HG03521 (cell line): ENCODE results near the gene RNF6.
A peak's percentile ranks its signal among the peaks of the same experiment; 100 is the strongest.

Experiments used
- ATAC-seq: cut with Tn5 transposase; IDR thresholded peaks from one replicate; pipeline ENCODE4 v1.9.1; 2021; ENCODE audit warnings: mild to moderate bottlenecking, moderate library complexity; ENCODE audit not compliant: unreplicated experiment

The RNF6 gene

DNA sequence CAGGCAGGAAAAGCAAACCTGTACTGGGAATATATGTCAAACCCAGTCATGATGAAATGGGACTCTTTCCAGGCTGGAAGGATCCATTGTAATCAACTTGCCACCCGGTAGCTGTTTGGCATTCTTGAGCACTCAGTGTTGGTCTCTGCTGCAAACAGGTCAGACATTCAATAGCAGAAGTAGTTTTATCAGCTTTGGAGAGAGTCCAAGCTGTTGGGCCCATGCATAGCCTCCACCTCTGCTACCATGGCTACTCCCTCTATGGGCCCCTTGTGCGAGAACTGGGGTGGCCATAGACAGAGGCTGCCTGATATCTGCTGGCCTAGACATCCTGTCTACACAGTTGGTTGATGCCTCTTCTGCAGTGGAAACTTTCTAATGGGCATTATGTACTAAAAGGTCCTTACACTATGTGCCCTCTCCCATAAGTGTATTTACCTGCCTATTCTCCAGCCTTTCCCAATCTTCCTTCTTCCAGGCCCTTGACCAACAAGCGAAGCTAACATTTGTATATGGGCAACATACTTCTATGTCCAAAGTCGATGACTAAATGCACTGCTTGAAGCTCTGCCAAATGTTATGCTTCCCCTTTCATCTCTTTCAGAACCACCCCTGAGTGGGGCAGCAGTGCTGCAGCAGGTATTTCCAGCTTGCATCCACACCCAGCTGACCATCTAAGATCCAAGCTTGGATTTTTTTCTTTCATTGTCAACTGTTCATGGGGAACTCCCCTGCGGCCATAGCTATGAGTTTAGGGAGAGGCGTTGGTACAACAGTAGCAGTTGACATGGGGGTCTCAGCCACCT lies 5.3 kb upstream of the RNF6 start:
- no peak for ATAC-seq

- no peak for ATAC-seq
Measured at GRCh38 chr13:26225896-26226617, 3.9 kb upstream of the RNF6 start.

- ATAC-seq, result peak; percentile 39
Measured at GRCh38 chr13:26222520-26223046, 469 bp upstream of the RNF6 start.

DNA sequence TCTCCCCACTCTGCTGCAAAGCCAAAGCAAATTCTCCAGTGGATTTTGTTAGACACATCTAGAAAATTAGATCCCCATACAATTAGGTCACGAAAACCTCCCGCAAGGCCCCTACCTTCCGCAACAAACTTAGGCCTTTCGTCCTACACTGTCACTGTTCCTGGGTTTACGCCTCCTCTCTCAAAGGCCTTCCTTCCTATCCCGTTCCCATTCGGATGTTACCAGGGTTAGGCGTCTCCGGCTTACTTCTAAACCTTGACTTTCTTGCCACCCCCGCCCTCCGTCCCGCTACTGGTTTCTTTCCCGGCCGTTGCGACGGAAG lies 754 bp downstream of the RNF6 start:
- ATAC-seq, result no peak

GRCh38 chr13:26220575-26220974 lies 1.5 kb downstream of the RNF6 start:
- no peak for ATAC-seq

DNA sequence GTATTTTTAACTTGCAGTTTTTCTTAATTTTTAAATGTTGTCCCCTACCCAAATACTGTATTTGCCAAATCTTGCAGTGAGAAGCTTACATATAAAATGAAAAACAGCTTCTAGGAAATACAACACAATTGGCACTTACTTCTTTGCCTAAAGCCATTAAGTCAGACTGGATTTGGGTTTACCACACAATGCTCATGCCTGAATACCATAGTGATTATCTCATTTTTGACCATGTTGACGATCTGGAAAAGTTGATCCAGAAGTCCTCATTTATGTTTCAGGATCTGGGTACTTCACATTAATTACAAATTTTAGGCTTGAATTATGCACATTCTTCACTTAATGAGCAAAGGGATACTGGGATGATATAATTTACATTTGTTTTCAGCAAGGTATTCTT lies 2.4 kb downstream of the RNF6 start:
- no peak for ATAC-seq

- ATAC-seq, result no peak
Measured at GRCh38 chr13:26216042-26216441, 6.1 kb downstream of the RNF6 start.

GRCh38 chr13:26213982-26214381 lies 8.1 kb downstream of the RNF6 start:
- ATAC-seq, result no peak

- ATAC-seq, result no peak
Measured at GRCh38 chr13:26213345-26213744, 8.8 kb downstream of the RNF6 start.

GRCh38 chr13:26208287-26208686 lies 13.8 kb downstream of the RNF6 start:
- ATAC-seq, result no peak

DNA sequence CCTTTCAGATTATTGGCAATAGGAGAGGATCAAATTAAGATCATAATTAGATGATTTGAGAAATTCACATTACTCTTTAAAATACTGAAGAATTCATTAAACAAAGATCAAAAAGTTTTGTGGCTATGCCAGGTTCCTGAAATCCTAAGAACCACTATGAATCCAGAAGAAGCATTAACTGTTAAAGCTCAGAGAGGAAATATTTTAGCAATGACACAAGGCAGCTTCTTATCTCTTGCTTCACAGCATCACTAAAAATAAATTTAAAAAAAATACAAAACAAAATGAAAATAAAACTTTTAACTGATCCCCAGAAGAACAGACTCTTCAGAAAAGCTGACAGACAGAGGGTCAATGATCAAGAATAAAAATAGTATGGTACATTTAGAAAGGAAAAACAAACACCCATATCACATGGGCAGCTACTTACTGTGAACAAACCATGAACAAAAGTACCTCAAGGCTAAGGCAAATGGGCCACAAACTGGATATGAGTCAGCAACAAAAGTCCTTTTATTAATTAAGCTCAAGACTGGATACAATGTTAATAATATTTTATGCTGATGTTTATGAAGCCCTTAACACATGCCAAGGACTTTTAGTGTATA lies 19.6 kb downstream of the RNF6 start:
- ATAC-seq, result no peak

DNA sequence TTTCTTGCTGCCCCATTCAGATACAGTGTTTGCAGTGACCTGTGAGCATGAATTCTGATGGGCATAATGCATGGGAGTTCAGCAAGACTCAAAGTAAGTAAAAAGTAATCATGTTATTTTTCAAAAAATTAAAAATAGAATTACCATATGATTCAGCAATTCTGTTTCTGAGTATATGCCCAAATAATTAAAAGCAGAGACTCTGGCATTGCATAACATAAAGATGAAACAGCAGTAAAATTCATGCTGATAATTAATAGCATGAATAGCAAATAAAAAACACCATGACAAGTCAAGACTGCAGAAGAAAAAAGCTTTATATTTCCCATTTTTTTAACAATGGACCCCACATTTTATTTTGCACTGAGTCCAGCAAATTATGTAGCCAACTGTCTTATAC lies 21.3 kb downstream of the RNF6 start:
- ATAC-seq, result no peak

- no peak for ATAC-seq
Measured at GRCh38 chr13:26198116-26198515, 24.0 kb downstream of the RNF6 start.

- ATAC-seq, result no peak
Measured at GRCh38 chr13:26197298-26197697, 24.8 kb downstream of the RNF6 start.

DNA sequence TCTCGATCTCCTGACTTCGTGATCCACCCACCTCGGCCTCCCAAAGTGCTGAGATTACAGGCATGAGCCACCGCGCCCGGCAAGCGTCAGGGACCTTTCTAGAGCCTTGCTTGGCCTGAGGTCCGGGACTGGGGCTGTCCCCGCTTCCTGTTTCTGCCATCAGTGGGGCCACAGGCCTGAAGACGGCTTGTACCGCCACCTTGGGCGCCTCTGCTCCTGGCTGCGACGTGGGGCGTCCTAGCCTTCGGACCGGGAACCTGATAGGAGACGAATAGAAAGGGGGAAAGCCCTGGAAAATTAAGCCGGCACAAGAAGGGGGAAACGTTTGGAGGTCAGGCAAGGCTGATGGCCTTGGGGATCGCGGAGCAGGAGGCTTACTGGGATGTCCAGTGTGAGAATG lies 35.1 kb downstream of the RNF6 start:
- no peak for ATAC-seq

DNA sequence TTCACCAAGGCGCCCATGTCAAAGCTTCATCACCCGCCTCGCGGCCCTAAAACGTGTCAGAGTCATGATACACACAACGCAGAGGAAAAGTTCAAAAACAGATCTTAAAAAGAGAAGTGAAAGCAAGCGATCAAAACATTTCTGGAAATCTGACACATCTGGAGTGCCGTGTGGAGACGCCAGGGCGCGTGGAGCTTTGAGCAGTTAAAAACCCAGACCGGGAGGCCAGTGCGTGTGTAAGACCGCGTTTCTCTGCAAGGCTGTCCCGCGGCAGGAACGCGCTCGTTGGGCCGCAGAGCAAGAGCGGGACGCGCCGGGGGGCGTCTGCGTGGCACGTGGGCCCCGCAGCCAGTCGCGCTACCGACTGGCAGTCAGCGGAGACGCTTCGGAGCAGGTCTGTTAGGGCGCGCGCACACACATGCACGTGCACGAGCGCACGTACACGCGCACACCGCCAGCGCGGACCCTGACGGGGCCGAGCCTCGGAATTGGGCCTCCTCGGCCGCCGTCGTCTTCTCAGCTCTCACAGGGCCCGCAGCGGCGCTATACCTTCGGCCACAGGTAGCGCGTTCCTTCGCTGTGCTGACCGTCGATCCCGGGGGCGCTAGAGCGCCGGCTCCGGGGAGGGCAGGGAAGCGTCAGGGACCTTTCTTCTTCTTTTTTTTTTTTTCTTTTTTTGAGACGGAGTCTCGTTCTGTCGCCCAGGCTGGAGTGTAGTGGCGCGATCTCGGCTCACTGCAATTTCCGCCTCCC lies 35.8 kb downstream of the RNF6 start:
- peak; percentile 80 for ATAC-seq

DNA sequence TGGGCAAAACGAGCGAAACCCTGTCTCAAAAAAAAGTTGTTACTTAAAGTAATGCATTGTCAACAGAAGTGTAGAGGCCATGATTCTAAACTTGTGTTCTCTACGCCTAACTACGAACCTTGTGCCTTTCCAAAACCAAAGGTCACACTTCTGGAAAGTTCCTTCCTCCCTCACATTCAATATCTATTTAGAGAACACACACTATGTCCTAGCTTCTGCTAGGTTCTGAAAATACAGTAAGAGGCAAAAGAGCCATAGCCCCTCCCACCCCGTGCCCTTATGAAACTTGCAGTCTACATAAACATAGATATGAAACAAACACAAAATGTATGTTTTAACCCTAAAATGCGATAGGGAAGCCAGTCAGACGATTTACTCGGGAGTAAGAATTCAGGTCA lies 36.4 kb downstream of the RNF6 start:
- no peak for ATAC-seq

- ATAC-seq, result no peak
Measured at GRCh38 chr13:26184791-26185250, 37.3 kb downstream of the RNF6 start.

GRCh38 chr13:26183416-26183815 lies 38.7 kb downstream of the RNF6 start:
- no peak for ATAC-seq

DNA sequence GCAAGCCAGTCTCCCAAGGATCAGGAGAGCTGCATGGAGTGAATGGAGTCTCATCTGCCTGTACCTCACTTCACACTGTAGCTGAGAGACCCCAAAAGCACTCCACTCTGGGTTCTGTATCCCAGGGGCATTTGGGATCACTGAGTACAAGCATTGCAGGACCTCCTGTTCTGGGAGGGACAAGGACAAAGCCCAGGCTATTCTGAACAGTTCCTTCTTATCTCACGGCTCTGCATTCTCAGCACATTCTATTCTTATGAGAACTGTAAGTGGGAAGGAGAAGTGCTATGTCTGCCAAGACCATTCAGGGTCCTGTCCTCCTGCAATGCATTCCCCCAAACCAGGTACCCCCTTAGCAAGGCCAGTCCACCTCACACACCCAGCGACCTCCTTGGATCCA lies 42.8 kb downstream of the RNF6 start:
- no peak for ATAC-seq

DNA sequence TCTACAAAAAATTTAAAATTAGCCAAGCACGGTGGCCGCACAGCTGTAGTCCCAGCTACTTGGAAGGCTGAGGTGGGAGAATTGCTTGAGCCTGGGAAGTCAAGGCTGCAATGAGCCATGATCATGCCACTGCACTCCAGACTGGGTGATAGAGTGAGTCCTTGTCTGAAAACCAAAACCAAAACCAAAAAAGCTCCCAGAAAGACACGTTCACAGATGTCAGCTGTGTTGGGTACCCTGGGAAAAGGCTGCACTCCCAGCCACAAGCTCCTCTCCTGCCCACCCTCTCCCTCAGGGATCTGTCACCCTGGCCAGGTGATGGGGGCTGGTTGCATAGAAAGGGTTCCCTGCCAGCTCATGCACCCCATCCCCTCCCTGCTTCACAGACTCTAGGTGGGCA lies 53.3 kb downstream of the RNF6 start:
- no peak for ATAC-seq
